BLaER1 (cell line): ENCODE data around the gene EGFL7.
A peak's percentile ranks its signal among the peaks of the same experiment; 100 is the strongest.

Source experiments
- H3K27ac ChIP-seq: shearing (Covaris generic); formaldehyde crosslinking; 2 replicates; pipeline ENCODE4 v1.8.1; 2022
- H3K27me3 ChIP-seq: shearing (Covaris generic); formaldehyde crosslinking; 2 replicates; pipeline ENCODE4 v1.8.1; 2022
- H3K36me3 ChIP-seq: shearing (Covaris generic); formaldehyde crosslinking; 2 replicates; pipeline ENCODE4 v1.8.1; 2022
- H3K4me1 ChIP-seq: shearing (Covaris generic); formaldehyde crosslinking; 2 replicates; pipeline ENCODE4 v1.8.1; 2022
- H3K4me2 ChIP-seq: shearing (Covaris generic); formaldehyde crosslinking; 2 replicates; pipeline ENCODE4 v1.8.1; 2022
- H3K4me3 ChIP-seq: shearing (Covaris generic); formaldehyde crosslinking; 2 replicates; pipeline ENCODE4 v1.8.1; 2022
- H3K9ac ChIP-seq: shearing (Covaris generic); formaldehyde crosslinking; 2 replicates; pipeline ENCODE4 v1.8.1; 2022
- H3K9me3 ChIP-seq: shearing (Covaris generic); formaldehyde crosslinking; 2 replicates; pipeline ENCODE4 v1.8.1; 2022
- H4K20me1 ChIP-seq: shearing (Covaris generic); formaldehyde crosslinking; 2 replicates; pipeline ENCODE4 v1.8.1; 2022
- Cebpa-rat ChIP-seq: shearing (Covaris generic); IDR thresholded peaks from 2 replicates; pipeline ENCODE4 v1.8.1; 2022

The EGFL7 gene

DNA sequence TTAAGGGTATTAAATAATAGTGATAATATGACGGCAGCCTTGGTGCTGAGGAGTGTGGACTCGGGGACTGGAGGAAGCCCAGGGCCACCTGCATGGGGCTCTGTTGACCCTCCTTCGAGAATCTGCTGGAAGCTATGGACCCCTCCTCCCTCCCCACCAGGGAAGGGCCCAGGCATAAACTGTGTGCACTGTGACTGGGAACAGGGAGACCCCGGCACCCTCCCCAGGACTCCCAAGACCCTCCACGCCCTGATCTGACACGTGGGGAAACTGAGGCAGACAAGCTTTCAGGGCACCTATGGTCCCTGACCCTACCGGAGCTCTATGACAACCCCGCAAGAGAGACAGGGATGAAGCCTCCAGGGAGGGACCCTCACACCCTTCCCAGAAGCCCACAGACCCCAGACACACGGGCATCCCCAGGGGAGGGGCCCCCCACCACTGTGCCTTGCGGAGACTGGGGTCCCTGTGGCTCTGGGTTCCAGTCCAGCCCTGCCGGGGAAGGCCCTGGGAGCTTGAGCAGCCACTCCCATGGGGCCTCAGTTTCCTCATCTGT, 6.5 kb upstream of the EGFL7 start:
- Histone ChIP-seq H3K27ac (peak overlapping the region; percentile 93), H3K9me3 (no peaks in the 10 kb centered on the region), H3K27me3 (peaks cover 18% of the 10 kb centered on the region; the same call in 1 of the 2 replicates), H3K4me2 (peak overlapping the region; percentile 99), H3K36me3 (no peaks in the 10 kb centered on the region), H4K20me1 (no peaks in the 10 kb centered on the region), H3K4me1 (peaks cover 100% of the 10 kb centered on the region), H3K9ac (peak overlapping the region; percentile 87), H3K4me3 (peak overlapping the region; percentile 69)
- no peak for TF ChIP-seq Cebpa-rat

DNA sequence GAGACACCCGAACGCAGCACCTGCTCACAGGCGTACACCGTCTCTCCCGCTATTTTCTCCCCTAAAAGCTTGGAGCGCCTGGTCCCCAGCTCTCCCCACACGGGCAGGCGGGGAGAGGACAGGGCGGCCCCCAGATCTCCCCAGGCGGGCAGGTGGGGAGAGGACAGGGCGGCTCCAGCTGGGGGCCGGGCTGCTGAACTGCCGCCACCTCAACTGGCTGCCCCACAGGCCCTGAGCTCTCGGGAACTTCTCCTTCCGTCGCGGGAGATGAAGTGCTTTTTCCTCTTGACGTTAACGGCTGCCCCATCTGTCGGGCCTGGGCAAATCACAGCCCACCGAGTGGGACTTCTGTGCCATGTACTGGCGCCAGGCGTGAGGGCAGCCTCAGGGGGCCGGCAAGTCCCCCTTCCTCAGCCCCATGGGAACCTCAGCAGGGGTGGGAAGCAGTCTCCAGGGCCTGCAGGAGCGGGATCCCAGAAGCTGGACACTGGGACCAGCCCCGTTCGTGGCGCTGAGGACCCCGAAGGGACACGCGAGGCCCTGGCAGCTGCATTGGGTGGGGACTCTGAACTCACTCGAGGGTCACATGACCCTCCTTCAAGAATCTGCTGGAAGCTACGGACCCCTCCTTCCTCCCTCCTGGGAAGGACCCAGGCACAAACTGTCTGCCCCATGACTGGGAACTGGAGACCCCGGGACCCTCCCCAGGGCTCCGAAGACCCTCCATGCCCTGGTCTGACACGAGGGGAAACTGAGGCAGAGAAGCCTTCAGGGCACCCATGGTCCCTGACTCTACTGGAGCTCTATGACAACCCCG, 5.7 kb upstream of the EGFL7 start:
- peak overlapping the region; percentile 99 for H3K4me2 ChIP-seq
- H3K9me3 ChIP-seq: no peaks in the 10 kb centered on the region
- TF ChIP-seq Cebpa-rat: no peak
- peak overlapping the region; percentile 69 for H3K4me3 ChIP-seq
- H3K9ac ChIP-seq: peak overlapping the region; percentile 87
- no peaks in the 10 kb centered on the region for H4K20me1 ChIP-seq
- peak overlapping the region; percentile 93 for H3K27ac ChIP-seq
- peaks cover 99% of the 10 kb centered on the region for H3K4me1 ChIP-seq
- H3K36me3 ChIP-seq: no peaks in the 10 kb centered on the region
- H3K27me3 ChIP-seq: peaks cover 18% of the 10 kb centered on the region; the same call in 1 of the 2 replicates

DNA sequence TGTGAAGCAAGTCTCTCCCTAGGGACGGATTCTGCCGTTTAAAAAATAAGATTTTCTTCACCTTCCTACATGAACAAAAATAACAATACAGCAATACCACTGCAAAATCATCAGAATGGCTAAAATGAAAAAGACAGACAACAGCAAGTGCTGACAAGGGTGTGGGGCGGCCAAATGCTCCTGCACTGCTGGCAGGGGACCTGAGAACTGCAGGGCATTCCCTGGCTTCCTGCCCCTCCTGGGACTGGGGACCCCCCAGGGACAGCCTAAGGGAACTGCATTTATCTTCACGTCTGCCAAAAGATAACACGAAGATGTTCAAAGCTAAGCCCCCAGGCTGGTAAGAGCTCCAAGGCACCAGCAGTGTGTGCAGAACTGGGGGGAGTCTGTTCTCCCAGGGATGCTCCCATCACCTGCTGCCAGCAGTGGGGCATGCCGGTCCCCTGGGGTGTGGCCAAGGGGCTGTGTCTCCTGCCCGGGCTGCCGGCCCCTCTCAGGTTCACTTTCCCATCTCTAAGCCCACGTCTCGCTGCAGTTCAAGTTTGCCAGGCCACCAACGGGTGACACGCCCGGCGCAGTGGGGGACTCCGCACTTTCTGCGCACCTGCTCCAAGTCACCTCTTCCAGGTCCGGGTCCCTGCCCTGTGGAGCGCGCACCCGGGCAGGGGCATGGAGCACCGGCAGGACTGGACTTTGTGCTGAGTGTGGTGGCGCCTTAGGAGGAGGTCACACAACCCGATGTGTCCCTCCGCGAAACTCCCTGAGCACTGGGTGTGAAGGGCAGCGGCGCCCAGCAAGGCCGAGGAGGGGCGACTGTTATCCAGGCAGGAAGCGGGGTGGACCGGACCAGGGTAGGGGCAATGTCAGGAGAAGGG, 4.5 kb upstream of the EGFL7 start:
- Histone ChIP-seq H3K9ac (peak overlapping the region; percentile 87), H3K4me1 (peaks cover 99% of the 10 kb centered on the region), H4K20me1 (no peaks in the 10 kb centered on the region), H3K9me3 (no peaks in the 10 kb centered on the region), H3K27ac (peak overlapping the region; percentile 93), H3K27me3 (peaks cover 18% of the 10 kb centered on the region; the same call in 1 of the 2 replicates), H3K4me3 (peak overlapping the region; percentile 69), H3K36me3 (0 out of 2 replicates have a peak, but pooled peaks cover 3% of the 10 kb centered on the region), H3K4me2 (peak overlapping the region; percentile 99)
- no peak for TF ChIP-seq Cebpa-rat

- Histone ChIP-seq H3K9me3 (no peaks in the 10 kb centered on the region), H3K27ac (peak overlapping the region; percentile 93), H3K4me3 (peak overlapping the region; percentile 69), H3K4me1 (peaks cover 99% of the 10 kb centered on the region), H3K36me3 (0 out of 2 replicates have a peak, but pooled peaks cover 3% of the 10 kb centered on the region), H3K27me3 (peaks cover 23% of the 10 kb centered on the region; the same call in 1 of the 2 replicates), H4K20me1 (peaks cover 4% of the 10 kb centered on the region), H3K9ac (peak overlapping the region; percentile 87), H3K4me2 (peak overlapping the region; percentile 99)
- no peak for TF ChIP-seq Cebpa-rat
Observed at GRCh38 chr9:136658849-136659535, 3.7 kb upstream of the EGFL7 start.

DNA sequence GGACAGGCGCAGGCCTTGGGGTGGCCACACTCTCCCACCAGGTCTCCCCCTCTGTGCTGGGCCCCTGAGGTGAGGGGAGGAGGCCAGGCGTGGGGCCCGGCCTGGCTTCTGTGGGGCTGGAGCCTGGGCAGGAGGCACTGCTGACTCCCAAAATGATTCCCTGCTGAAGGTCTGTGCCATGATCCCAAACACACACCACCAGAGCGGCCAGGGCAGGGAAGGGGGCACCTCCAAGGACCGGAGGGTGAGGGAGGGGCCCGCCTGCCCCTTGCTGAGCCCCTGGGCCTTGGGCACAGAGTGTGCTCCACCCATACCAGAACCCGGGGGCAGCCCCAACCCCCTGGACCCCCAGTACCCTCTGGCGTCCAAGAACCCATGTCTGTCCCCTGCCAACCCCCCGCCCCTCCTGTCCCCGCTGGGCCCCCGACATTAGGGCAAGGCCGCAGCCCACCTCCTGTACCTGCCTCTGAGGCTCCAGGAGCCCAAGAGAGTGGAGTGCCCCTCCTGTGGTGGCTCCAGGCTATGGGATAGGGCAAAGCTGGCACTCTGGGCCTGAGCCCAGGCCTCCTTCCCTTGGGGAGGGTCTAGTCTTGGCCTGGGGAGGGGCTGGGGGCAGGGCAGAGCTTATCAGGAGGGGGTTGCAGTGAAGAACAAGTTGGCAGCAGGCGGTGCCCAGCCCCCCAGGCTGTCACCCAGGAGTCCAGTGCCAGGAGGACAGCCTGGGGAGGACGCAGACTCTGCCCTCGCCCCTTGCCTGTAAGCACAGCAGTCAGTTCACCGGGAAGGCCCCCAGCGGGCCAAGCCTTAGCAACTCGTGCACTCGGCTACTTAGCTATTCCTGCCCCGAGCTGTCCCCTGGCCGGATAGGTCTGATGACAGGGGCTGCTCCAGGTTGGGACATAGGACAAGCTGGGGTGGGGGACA, 2.6 kb upstream of the EGFL7 start:
- Histone ChIP-seq H3K9me3 (no peaks in the 10 kb centered on the region), H3K4me2 (peak overlapping the region; percentile 99), H3K27ac (peak overlapping the region; percentile 93), H3K9ac (peak overlapping the region; percentile 87), H4K20me1 (peaks cover 12% of the 10 kb centered on the region), H3K4me1 (peaks cover 99% of the 10 kb centered on the region), H3K4me3 (peak overlapping the region; percentile 69), H3K27me3 (peaks cover 34% of the 10 kb centered on the region; the same call in 1 of the 2 replicates), H3K36me3 (0 out of 2 replicates have a peak, but pooled peaks cover 3% of the 10 kb centered on the region)
- no peak for TF ChIP-seq Cebpa-rat

GRCh38 chr9:136660971-136661550, 1.7 kb upstream of the EGFL7 start:
- H3K9ac ChIP-seq: peak overlapping the region; percentile 87
- H3K4me1 ChIP-seq: peaks cover 94% of the 10 kb centered on the region
- 0 out of 2 replicates have a peak, but pooled peaks cover 3% of the 10 kb centered on the region for H3K36me3 ChIP-seq
- H3K27ac ChIP-seq: peak overlapping the region; percentile 93
- TF ChIP-seq Cebpa-rat: no peak
- H4K20me1 ChIP-seq: peaks cover 12% of the 10 kb centered on the region
- peaks cover 39% of the 10 kb centered on the region; the same call in 1 of the 2 replicates for H3K27me3 ChIP-seq
- peak overlapping the region; percentile 99 for H3K4me2 ChIP-seq
- peak overlapping the region; percentile 69 for H3K4me3 ChIP-seq
- no peaks in the 10 kb centered on the region for H3K9me3 ChIP-seq

GRCh38 chr9:136661641-136662325, 933 bp upstream of the EGFL7 start:
- Histone ChIP-seq H3K4me2 (peak overlapping the region; percentile 99), H4K20me1 (peaks cover 17% of the 10 kb centered on the region), H3K27me3 (peaks cover 44% of the 10 kb centered on the region; the same call in 1 of the 2 replicates), H3K9ac (peak overlapping the region; percentile 87), H3K4me1 (peaks cover 94% of the 10 kb centered on the region), H3K27ac (peak overlapping the region; percentile 93), H3K9me3 (no peaks in the 10 kb centered on the region), H3K36me3 (0 out of 2 replicates have a peak, but pooled peaks cover 3% of the 10 kb centered on the region), H3K4me3 (peak overlapping the region; percentile 69; the same call in 1 of the 2 replicates)
- no peak for TF ChIP-seq Cebpa-rat
